ENCODE measurements around the gene SYK. TPM values are rescaled to one million over a fixed set of nuclear protein-coding genes. Genes with fewer than 3 reads are reported as not detected.

The SYK gene
- total RNA-seq, 1 donor from 2014 or later, result 0.36 TPM

DNA sequence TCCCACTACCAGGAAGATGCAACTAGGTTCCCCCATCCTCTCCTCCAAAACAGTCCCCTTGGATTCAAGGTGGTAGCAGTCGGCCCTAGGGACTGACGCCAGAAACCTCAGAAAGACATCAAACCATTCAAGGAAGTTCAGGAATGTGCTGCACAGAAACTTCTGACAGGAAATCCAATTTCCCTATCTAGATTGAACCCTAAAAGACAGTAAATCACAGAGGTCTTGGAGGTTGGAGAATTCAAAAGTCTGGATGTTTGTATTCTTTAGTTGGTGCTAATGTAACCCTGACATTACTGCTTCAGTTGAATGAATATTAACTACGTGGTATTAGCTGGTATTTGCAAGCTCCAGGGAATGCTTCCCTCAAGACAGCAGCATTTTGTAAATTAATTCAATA is 125.3 kb downstream of the SYK start:
- no peaks in the 10 kb centered on the region for H3K36me3 Mint-ChIP-seq (ENCODE audit: low read depth, unreplicated experiment)
- DNase-seq (ENCODE audit: low spot score), result no peak
- TF ChIP-seq, protein P1, sequence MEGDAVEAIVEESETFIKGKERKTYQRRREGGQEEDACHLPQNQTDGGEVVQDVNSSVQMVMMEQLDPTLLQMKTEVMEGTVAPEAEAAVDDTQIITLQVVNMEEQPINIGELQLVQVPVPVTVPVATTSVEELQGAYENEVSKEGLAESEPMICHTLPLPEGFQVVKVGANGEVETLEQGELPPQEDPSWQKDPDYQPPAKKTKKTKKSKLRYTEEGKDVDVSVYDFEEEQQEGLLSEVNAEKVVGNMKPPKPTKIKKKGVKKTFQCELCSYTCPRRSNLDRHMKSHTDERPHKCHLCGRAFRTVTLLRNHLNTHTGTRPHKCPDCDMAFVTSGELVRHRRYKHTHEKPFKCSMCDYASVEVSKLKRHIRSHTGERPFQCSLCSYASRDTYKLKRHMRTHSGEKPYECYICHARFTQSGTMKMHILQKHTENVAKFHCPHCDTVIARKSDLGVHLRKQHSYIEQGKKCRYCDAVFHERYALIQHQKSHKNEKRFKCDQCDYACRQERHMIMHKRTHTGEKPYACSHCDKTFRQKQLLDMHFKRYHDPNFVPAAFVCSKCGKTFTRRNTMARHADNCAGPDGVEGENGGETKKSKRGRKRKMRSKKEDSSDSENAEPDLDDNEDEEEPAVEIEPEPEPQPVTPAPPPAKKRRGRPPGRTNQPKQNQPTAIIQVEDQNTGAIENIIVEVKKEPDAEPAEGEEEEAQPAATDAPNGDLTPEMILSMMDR (IDR thresholded peaks at IDR 0.05; ENCODE audit: unreplicated experiment), result no peak
- H3K9me3 Mint-ChIP-seq (ENCODE audit: unreplicated experiment), result no peaks in the 10 kb centered on the region
- peaks cover 1% of the 10 kb centered on the region for H3K27me3 Mint-ChIP-seq (ENCODE audit: unreplicated experiment)
- H3K4me1 Mint-ChIP-seq (ENCODE audit: unreplicated experiment), result peaks cover 2% of the 10 kb centered on the region
- no peak overlapping the region for H3K27ac Mint-ChIP-seq (ENCODE audit: unreplicated experiment)
- no peak overlapping the region for H3K4me3 Mint-ChIP-seq (ENCODE audit: unreplicated experiment)

DNA sequence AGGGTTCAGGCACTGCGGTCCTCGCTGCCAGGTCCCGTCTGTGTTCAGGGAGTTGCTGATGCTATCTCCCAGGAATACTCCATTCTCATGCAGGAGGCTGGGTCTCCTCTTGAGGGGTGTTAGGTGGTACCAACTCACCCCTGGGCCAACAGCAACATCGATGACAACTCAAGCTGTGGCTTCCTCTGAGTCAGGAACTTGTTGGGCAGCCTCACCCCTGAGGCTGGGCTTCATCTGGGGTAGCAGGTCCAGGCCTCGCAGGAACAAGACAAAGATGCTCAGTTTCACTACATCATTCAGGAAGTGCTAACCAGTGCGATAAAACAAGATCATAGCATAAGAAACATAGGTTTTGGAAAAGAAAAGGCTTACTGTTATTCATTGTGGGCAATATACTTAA is 125.9 kb downstream of the SYK start:
- TF ChIP-seq, protein P1 (IDR thresholded peaks at IDR 0.05; ENCODE audit: unreplicated experiment), result no peak
- H3K27me3 Mint-ChIP-seq (ENCODE audit: unreplicated experiment), result peaks cover 1% of the 10 kb centered on the region

DNA sequence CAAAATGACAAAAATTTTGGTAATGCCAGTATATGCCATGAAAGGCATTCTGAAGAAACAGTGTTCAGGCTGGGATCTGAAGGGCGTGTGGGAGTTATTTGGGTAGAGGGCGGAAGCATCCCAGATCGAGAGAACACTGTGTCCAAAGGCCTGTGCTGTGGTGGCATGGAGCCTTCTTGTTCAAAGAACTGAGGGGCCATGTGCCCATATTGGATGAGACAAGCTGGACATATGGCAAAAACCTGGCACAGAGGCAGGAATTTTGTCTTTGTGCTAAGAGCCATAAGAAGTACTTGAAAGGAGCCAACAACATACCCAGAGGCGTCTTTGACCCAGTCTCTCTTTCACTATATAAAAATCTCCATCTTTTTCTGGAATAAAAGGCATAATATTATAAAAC is 128.0 kb downstream of the SYK start:
- Mint-ChIP-seq H3K4me1 (ENCODE audit: unreplicated experiment) (no peaks in the 10 kb centered on the region), H3K27me3 (ENCODE audit: unreplicated experiment) (peaks cover 2% of the 10 kb centered on the region), H3K9me3 (ENCODE audit: unreplicated experiment) (no peaks in the 10 kb centered on the region), H3K4me3 (ENCODE audit: unreplicated experiment) (no peak overlapping the region), H3K27ac (ENCODE audit: unreplicated experiment) (no peak overlapping the region), H3K36me3 (ENCODE audit: low read depth, unreplicated experiment) (no peaks in the 10 kb centered on the region)
- TF ChIP-seq, protein P1 (IDR thresholded peaks at IDR 0.05; ENCODE audit: unreplicated experiment), result no peak
- no peak for DNase-seq (ENCODE audit: low spot score)

More for the DNA sequence above, 125.9 kb downstream of the SYK start:
- Mint-ChIP-seq H3K27ac (ENCODE audit: unreplicated experiment) (no peak overlapping the region), H3K4me3 (ENCODE audit: unreplicated experiment) (no peak overlapping the region), H3K9me3 (ENCODE audit: unreplicated experiment) (no peaks in the 10 kb centered on the region), H3K36me3 (ENCODE audit: low read depth, unreplicated experiment) (no peaks in the 10 kb centered on the region), H3K4me1 (ENCODE audit: unreplicated experiment) (peaks cover 2% of the 10 kb centered on the region)
- no peak for DNase-seq (ENCODE audit: low spot score)

DNA sequence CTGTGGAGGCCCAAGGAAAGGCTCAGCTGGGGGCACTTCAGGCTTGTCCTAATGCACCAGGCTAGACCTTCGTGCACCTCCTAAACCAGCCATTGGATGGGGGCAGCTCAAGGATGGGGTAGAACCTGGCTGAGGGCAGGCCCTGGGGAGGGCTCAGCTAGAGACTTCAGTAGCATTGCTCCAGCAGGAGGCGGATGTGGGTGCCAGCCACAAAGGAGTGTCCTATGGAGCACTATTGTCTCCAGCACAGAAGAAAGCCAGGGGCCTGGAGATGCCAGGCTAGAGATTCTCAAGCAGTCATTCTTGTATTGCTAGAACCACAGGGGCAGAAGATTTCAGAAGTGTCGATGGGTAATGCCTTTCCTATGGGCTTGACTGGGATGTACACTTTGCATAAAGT is 131.8 kb downstream of the SYK start:
- H3K9me3 Mint-ChIP-seq (ENCODE audit: unreplicated experiment), result no peaks in the 10 kb centered on the region
- peaks cover 2% of the 10 kb centered on the region for H3K27me3 Mint-ChIP-seq (ENCODE audit: unreplicated experiment)
- TF ChIP-seq, protein P1 (IDR thresholded peaks at IDR 0.05; ENCODE audit: unreplicated experiment), result no peak

DNA sequence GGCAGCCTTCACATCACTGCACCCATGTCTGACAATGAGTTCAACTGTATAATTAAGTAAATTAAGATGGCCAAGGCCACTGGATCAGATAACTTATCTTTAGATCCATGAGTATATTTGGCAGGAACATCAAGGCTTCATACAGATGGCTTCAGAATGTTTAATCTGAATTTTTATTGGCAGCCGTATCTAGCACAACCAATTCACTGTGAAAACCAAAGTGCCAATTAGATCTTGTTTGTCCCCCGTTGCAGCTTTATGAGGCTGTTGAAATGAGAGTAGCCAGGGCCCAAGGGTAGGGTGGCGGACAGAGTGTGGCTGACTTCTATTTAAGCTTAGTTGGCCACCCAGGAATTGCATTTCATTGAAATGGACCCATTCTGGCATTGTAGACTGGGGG is 137.7 kb downstream of the SYK start:
- Mint-ChIP-seq H3K9me3 (ENCODE audit: unreplicated experiment) (no peaks in the 10 kb centered on the region), H3K27me3 (ENCODE audit: unreplicated experiment) (peaks cover 1% of the 10 kb centered on the region), H3K4me1 (ENCODE audit: unreplicated experiment) (no peaks in the 10 kb centered on the region), H3K4me3 (ENCODE audit: unreplicated experiment) (no peak overlapping the region), H3K27ac (ENCODE audit: unreplicated experiment) (no peak overlapping the region), H3K36me3 (ENCODE audit: low read depth, unreplicated experiment) (no peaks in the 10 kb centered on the region)
- no peak for DNase-seq (ENCODE audit: low spot score)
- TF ChIP-seq, protein P1 (IDR thresholded peaks at IDR 0.05; ENCODE audit: unreplicated experiment), result no peak

More for the DNA sequence above, 131.8 kb downstream of the SYK start:
- no peak for DNase-seq (ENCODE audit: low spot score)
- Mint-ChIP-seq H3K4me3 (ENCODE audit: unreplicated experiment) (no peak overlapping the region), H3K27ac (ENCODE audit: unreplicated experiment) (no peak overlapping the region), H3K36me3 (ENCODE audit: low read depth, unreplicated experiment) (no peaks in the 10 kb centered on the region), H3K4me1 (ENCODE audit: unreplicated experiment) (no peaks in the 10 kb centered on the region)

Measured in endothelial cell (in vitro differentiated cells).